ENCODE data around the gene TUBA3E. TPM values are rescaled to one million over a fixed set of nuclear protein-coding genes. Genes with fewer than 3 reads are reported as not detected.
"Not testable (repeated sequence)": the region's sequence is repeated elsewhere in the genome, so short reads cannot be mapped to it uniquely, and the experiment has no call there.

The TUBA3E gene
- not detected in 2 replicates for total RNA-seq (ENCODE audit: low replicate concordance)

DNA sequence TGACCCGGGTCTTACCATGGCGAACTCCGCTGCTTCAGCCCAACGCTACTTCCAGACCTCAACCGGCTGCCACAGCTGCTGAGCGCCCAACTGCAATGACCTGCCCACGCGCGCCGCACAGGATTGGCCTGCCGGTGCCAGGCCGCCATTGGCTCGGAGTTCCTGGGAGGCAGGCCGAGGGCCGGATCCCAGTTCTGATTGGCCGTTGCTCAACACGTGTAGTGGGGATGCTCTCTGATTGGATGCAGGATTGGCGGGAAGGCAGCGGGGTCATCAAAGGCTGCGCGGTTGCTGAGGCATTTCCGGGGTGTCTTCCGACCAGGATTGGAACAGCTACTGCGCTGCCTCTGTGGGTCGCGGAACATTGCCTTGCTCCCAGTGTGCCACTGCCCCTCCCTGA lies at the start of gene TUBA3E:
Gene TUBA3E (minus strand): TSS at position 97 of the 400 bp plus-strand sequence. CDS start 79 bp downstream, at position 18.
- DNase-seq (ENCODE audit: low read depth), result no peak
- H3K4me3 ChIP-seq (ENCODE audit: low read depth, low read length), result no peak within 1 kb of the TSS
- TF ChIP-seq, protein P1, sequence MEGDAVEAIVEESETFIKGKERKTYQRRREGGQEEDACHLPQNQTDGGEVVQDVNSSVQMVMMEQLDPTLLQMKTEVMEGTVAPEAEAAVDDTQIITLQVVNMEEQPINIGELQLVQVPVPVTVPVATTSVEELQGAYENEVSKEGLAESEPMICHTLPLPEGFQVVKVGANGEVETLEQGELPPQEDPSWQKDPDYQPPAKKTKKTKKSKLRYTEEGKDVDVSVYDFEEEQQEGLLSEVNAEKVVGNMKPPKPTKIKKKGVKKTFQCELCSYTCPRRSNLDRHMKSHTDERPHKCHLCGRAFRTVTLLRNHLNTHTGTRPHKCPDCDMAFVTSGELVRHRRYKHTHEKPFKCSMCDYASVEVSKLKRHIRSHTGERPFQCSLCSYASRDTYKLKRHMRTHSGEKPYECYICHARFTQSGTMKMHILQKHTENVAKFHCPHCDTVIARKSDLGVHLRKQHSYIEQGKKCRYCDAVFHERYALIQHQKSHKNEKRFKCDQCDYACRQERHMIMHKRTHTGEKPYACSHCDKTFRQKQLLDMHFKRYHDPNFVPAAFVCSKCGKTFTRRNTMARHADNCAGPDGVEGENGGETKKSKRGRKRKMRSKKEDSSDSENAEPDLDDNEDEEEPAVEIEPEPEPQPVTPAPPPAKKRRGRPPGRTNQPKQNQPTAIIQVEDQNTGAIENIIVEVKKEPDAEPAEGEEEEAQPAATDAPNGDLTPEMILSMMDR (IDR thresholded peaks at IDR 0.05; ENCODE audit: insufficient read depth, low read length), result no peak

DNA sequence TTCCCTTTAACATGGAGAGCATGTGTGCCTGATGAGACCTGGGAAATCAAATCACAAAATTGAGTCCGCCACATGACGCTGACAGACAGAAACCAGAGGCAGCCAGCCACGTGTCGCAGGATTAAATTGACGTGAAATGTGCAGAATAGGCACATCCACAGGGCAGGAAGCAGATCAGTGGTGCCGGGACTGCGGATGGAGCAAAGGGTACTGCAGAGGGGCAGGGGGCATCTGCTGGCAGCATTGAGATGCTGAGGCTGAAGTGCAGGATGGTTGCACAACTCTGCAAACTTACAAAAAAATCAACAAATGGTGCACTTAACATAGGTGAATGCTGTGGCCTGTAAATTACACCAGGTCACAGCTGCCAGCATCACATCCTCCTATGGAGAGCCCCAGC lies 48.2 kb upstream of the TUBA3E start:
- no peak for DNase-seq (ENCODE audit: low read depth)
- TF ChIP-seq, protein P1 (IDR thresholded peaks at IDR 0.05; ENCODE audit: insufficient read depth, low read length), result no peak

DNA sequence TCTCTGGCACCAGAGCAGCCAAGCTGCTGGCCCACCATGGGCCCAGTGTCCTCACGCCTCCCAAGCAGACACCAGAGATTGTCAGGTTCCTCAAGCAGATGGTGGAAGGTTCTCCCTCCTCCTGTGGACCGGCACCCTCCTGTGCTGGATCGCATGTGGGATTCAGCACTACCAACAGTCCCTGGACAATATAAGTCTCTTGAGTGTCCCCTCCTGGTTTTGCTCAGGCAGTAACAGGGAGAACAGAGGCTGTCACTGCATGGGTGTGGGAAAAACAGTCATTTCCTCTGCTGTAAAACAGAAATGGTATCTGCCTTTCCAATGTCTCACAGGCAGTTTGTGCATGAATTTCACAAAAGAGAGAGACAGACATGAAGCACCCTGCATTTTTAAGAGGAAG lies 47.7 kb upstream of the TUBA3E start:
- DNase-seq (ENCODE audit: low read depth), result no peak
- TF ChIP-seq, protein P1 (IDR thresholded peaks at IDR 0.05; ENCODE audit: insufficient read depth, low read length), result no peak
- H3K4me3 ChIP-seq (ENCODE audit: low read depth, low read length), result no peak overlapping the region

More for the DNA sequence above, 48.2 kb upstream of the TUBA3E start:
- no peak overlapping the region for H3K4me3 ChIP-seq (ENCODE audit: low read depth, low read length)

DNA sequence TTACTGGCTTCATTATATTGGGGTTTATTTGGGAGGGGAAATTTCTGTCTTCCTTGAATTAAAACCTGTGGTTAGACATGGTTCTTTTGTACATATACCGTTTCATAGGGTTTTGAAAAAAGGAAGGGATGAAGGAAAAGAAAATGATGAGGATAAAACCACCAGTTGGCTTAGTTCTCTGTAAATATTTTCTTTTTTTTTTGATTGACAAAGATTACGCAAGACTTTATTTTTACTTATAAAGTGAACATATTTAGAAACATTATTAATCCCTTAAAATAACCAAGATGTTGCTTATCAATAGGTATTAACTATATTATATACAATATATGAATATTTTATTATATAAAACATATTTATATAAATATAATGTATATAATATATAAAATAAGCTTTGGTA lies 45.1 kb upstream of the TUBA3E start:
- no peak for DNase-seq (ENCODE audit: low read depth)
- TF ChIP-seq, protein P1 (IDR thresholded peaks at IDR 0.05; ENCODE audit: insufficient read depth, low read length), result no peak

DNA sequence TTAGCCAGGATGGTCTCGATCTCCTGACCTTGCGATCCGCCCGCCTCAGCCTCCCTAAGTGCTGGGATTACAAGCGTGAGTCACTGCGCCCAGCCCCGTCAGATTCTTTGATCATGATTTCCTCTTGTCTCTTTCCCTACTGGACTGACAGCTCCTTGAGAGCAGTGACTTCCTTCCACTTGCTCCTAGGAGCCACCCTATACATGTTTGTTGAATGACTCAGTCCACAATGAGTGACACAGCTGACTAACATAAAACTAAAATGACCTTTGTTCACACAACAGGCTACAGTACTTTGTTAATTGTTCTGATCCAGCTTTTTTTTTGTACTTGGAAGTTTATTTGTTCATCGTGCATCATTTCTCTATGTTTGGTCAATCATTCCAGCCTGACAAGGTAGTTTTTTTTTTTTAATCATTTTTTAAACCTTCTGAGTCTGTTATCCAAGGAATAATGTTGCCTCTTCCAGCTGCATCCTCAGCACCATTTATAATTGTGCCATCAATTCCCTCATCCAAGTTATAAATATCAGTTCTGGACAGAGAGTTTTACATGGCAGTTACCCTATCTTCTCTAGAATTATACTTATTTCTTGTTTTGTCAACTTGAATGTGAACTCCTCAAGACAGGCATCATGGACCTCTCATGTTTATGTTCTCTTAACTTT lies 42.9 kb upstream of the TUBA3E start:
- no peak for DNase-seq (ENCODE audit: low read depth)
- H3K4me3 ChIP-seq (ENCODE audit: low read depth, low read length), result no peak overlapping the region

More for the DNA sequence above, 45.1 kb upstream of the TUBA3E start:
- no peak overlapping the region for H3K4me3 ChIP-seq (ENCODE audit: low read depth, low read length)

DNA sequence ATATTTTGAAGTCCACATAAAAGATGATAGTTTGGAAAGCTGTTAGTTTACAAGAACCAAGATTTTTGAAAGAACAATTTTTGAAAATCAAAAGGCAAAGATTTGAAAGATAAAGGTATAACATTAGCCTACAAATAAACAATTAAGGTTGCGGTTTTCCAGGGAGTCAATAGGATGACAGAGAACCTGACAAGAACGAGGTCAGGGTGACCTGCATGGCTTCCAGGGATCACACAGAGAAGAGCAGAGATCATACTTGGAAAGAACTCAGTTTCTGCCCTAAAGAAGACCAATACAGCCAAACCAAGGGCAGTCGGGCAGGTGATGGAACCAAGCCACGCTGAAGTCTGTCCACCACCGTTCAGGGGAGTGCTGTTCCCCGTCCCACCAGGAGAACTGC lies 41.3 kb upstream of the TUBA3E start:
- H3K4me3 ChIP-seq (ENCODE audit: low read depth, low read length); DNase-seq (ENCODE audit: low read depth): not testable (repeated sequence)

More for the DNA sequence above, 42.9 kb upstream of the TUBA3E start:
- TF ChIP-seq, protein P1 (IDR thresholded peaks at IDR 0.05; ENCODE audit: insufficient read depth, low read length), result no peak

DNA sequence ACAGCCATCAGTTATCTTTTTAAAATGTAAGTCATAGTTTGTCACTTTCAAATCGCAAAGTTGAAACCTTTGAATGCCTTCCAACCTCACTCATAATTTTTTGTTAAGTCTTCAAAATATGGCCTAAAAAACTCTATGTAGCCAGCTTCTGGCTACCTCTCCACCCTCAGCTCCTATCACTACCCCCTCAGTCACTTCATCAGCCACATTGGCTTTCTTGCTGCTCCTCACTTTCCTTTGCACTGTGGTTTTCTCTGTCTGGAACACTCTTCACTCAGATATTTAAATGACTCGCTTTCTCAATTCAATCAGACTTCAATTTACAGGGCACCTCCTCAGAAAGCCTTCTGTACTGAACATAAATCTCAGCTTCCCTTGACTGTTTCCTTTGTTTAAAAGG lies 34.8 kb upstream of the TUBA3E start:
- not testable (repeated sequence) for H3K4me3 ChIP-seq (ENCODE audit: low read depth, low read length); DNase-seq (ENCODE audit: low read depth)

DNA sequence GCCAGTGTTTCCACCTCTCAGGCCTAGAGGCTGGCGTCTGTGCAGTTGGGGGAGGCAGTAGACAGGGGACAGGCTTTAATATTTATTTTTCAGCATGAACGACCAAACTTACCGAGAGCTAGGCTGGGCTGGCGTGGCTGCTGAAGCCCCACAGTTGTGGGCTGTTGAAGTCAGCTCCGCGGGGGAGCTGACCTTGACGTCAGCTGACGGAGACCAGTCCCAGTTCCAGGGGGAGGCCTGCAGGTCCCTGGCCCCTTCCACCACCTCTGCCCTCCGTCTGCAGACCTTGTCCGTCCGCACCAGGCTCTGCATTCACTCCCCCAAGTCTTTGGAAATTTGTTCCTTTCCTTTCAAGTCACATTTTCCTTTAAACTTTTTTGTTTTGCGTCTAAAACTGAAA lies 33.4 kb upstream of the TUBA3E start:
- no peak for DNase-seq (ENCODE audit: low read depth)
- no peak overlapping the region for H3K4me3 ChIP-seq (ENCODE audit: low read depth, low read length)
- TF ChIP-seq, protein P1 (IDR thresholded peaks at IDR 0.05; ENCODE audit: insufficient read depth, low read length), result no peak

DNA sequence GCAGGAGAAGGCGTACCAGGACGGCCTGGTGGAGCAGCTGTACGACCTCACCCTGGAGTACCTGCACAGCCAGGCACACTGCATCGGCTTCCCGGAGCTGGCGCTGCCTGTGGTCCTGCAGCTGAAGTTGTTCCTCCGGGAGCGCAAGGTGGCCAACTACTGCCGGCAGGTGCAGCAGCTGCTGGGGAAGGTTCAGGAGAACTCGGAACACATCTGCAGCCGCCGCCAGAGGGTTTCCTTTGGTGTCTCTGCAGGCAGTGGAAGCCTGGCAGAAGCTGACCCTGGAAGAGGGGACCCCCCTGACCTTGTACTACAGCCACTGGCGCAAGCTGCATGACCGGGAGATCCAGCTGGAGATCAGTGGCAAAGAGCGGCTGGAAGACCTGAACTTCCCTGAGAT lies 32.7 kb upstream of the TUBA3E start:
- H3K4me3 ChIP-seq (ENCODE audit: low read depth, low read length); DNase-seq (ENCODE audit: low read depth): not testable (repeated sequence)

DNA sequence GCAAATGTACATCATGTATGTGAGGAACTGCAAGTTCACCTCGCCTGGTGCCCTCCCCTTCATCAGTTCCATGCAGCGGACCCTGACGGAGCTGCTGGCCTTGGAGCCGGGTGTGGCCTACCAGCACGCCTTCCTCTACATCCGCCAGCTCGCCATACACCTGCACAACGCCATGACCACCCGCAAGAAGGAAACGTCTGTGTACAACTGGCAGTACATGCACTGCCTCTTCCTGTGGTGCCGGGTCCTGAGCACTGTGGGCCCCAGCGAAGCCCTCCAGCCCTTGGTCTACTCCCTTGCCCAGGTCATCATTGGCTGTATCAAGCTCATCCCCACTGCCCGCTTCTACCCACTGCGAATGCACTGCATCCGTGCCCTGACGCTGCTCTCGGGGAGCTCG lies 32.1 kb upstream of the TUBA3E start:
- not testable (repeated sequence) for H3K4me3 ChIP-seq (ENCODE audit: low read depth, low read length); DNase-seq (ENCODE audit: low read depth)

DNA sequence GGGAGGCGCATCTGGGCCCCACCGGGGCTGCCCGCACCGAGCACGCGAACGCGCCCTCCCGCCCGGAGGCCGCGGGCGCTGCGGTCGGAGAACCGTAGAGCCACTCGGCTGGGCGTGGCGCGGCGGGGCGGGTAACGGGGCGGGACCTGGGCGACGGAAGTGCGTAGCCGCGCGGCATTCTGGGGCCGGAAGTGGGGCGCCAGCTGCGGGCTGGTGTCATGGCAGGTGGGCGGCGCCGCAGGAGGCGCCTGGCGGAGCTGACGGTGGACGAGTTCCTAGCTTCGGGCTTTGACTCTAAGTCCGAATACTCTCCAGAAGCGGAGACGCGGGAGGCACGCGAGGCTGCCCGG lies 30.9 kb upstream of the TUBA3E start:
- not testable (repeated sequence) for DNase-seq (ENCODE audit: low read depth); H3K4me3 ChIP-seq (ENCODE audit: low read depth, low read length)

Measured in fibroblast of the aortic adventitia (primary cell).